K562 (cell line): ENCODE measurements around the gene CENPU. TPM values are rescaled to one million over a fixed set of nuclear protein-coding genes. Genes with fewer than 3 reads are reported as not detected.
A peak's percentile ranks its signal among the peaks of the same experiment; 100 is the strongest.

Source experiments
- ADNP ChIP-seq: fragments of 200-800 bp; sonication (Bioruptor generic); IDR thresholded peaks from 2 replicates; pipeline ENCODE4 v1.6.1; 2016; ENCODE audit warnings: missing genetic modification characterization, missing compliant biosample characterization
- CEBPB ChIP-seq: fragments of 450-650 bp; IDR thresholded peaks from 2 replicates; pipeline ENCODE4 v1.6.1; 2016; ENCODE audit warnings: missing genetic modification characterization, missing compliant biosample characterization
- CHD2 ChIP-seq: IDR thresholded peaks from 2 replicates; pipeline ENCODE4 v1.6.1; 2011; ENCODE audit warnings: low read depth, low read length
- EP400 ChIP-seq: fragments of 450-650 bp; IDR thresholded peaks from 2 replicates; pipeline ENCODE4 v1.6.1; 2017; ENCODE audit warnings: antibody characterized with exemption, mild to moderate bottlenecking, moderate library complexity
- NFIC ChIP-seq: fragments of 450-650 bp; IDR thresholded peaks from 2 replicates; pipeline ENCODE4 v1.6.1; 2017; ENCODE audit warnings: mild to moderate bottlenecking, inconsistent platforms
- NUFIP1 ChIP-seq: fragments of 450-650 bp; IDR thresholded peaks from 2 replicates; pipeline ENCODE4 v1.6.1; 2018; ENCODE audit not compliant: partially characterized antibody
- POLR2G ChIP-seq: fragments of 200-400 bp; formaldehyde crosslinking; IDR thresholded peaks from 2 replicates; pipeline ENCODE4 v1.6.1; 2017; ENCODE audit warnings: low read depth, mild to moderate bottlenecking, antibody characterized with exemption, low read length, moderate library complexity
- SUPT5H ChIP-seq: fragments of 450-650 bp; IDR thresholded peaks from 2 replicates; pipeline ENCODE4 v1.6.1; 2016
- ZFP36 ChIP-seq: fragments of 150-350 bp; IDR thresholded peaks from 2 replicates; pipeline ENCODE4 v1.6.1; 2018; ENCODE audit warnings: low read length, low read depth; ENCODE audit not compliant: partially characterized antibody
- polyA plus RNA-seq, 8 experiments: library from polyadenylated mRNA; depleted of rRNA in 4 of 8; stranded (reverse) in 5 of 8; unstranded in 3 of 8; fragments of >200 nt; fragmentation: Nextera tagmentation in 2 of 8; fragmentation: Illumina TruSeq in 1 of 8; extraction: Ambion mirVana in 2 of 8; extraction: Trizol in 1 of 8; gene quantifications; 2 replicates each; pipeline versions ENCODE4 v1.2.1 to v1.2.3, GENCODE V29; 2011 to 2014; ENCODE audit warnings: inconsistent platforms in 1 of 8, missing spikeins in 1 of 8
- total RNA-seq, 7 experiments: library from RNA; depleted of rRNA in 6 of 7; stranded (reverse); fragments of >200 nt in 6 of 7; fragmentation: Illumina TruSeq in 2 of 7; extraction: Trizol in 2 of 7; gene quantifications; 2 replicates each; pipeline versions ENCODE4 v1.2.1 to v1.2.3, GENCODE V29; 2011 to 2021; ENCODE audit warnings: low replicate concordance in 1 of 7
- TF ChIP-seq, protein P1 (sequence below): sonication (generic); formaldehyde crosslinking; IDR thresholded peaks from 2 replicates; pipeline ENCODE4 v1.8.1; 2023; ENCODE audit warnings: missing genetic modification reagents, mild to moderate bottlenecking, borderline replicate concordance
- TF ChIP-seq, protein P2 (sequence below): sonication (generic); formaldehyde crosslinking; IDR thresholded peaks from 2 replicates; pipeline ENCODE4 v1.9.0; 2022; ENCODE audit warnings: mild to moderate bottlenecking, missing genetic modification reagents
- TF ChIP-seq, protein P3 (sequence below): fragments of 450-650 bp; IDR thresholded peaks from 2 replicates; pipeline ENCODE4 v1.6.1; 2016; ENCODE audit warnings: missing biosample characterization, missing genetic modification characterization
- TF ChIP-seq, protein P4 (sequence below): fragments of 450-650 bp; IDR thresholded peaks from 2 replicates; pipeline ENCODE4 v1.6.1; 2016; ENCODE audit warnings: mild to moderate bottlenecking
- TF ChIP-seq, protein P5 (sequence below): fragments of 450-650 bp; formaldehyde crosslinking; IDR thresholded peaks from 2 replicates; pipeline ENCODE4 v1.4.0; 2020; ENCODE audit warnings: mild to moderate bottlenecking, moderate library complexity
- TF ChIP-seq, protein P6 (sequence below): fragments of 450-650 bp; IDR thresholded peaks from 2 replicates; pipeline ENCODE4 v1.6.1; 2016

Gene CENPU
- total and polyA plus RNA-seq, 9 of the 15 experiments (the other 6 are each of a cell fraction or from before 2014, with no cell fraction given), result 39.4 to 98.7 (median 84.3) TPM

DNA sequence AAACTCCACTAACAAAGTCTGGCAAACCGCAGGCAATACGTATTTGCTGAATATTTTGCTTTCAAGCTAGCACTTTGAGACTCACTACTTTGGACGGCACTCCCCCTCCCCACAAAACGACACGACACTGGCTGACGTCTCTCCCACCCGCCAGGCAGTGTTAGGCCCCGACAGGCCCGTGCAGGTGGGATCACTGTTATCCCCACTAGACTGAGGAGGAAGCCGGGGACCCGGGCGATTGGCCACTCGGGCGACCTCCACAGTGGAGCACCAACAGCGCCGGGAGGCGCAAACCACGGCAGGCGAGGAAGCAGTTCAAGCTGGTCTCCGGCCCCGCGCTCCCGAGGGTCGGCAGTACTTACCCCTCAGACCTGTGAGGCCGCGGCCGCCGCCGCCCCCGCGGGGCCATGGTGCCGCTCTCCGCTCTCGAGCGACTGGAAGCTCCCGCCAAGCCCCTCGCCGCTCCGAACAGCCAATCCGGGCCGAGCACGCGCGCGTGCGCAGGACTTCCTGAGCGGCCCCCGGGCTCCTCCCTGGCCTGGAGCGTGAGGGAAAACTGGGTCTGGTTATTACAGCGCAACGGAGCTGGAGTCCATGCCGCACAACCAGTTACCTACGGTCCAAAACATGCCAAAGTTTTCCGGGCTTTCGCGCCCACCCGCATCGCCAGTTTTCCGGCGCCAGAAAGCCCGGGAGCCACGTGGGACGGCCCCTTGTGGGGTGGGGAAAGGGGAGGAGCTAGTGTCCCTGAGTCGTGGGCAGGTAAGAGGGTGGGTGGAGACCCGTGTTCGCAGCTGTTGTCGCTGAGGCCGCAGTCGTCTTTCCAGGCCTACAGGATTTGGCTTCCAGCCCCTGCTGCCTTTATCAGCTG is at the start of gene CENPU (continued):
- TF ChIP-seq EP400 (peak; percentile 96), SUPT5H (peak; percentile 93), CHD2 (peak; percentile 73; the same call in 1 of the 2 replicates), CEBPB (peak; percentile 8; the same call in 1 of the 2 replicates), POLR2G (peak; percentile 98), NUFIP1 (peak; percentile 100), ZFP36 (peak; percentile 22), ADNP (tag) (no peak), NFIC (peak; percentile 77)
- TF ChIP-seq, protein P1, sequence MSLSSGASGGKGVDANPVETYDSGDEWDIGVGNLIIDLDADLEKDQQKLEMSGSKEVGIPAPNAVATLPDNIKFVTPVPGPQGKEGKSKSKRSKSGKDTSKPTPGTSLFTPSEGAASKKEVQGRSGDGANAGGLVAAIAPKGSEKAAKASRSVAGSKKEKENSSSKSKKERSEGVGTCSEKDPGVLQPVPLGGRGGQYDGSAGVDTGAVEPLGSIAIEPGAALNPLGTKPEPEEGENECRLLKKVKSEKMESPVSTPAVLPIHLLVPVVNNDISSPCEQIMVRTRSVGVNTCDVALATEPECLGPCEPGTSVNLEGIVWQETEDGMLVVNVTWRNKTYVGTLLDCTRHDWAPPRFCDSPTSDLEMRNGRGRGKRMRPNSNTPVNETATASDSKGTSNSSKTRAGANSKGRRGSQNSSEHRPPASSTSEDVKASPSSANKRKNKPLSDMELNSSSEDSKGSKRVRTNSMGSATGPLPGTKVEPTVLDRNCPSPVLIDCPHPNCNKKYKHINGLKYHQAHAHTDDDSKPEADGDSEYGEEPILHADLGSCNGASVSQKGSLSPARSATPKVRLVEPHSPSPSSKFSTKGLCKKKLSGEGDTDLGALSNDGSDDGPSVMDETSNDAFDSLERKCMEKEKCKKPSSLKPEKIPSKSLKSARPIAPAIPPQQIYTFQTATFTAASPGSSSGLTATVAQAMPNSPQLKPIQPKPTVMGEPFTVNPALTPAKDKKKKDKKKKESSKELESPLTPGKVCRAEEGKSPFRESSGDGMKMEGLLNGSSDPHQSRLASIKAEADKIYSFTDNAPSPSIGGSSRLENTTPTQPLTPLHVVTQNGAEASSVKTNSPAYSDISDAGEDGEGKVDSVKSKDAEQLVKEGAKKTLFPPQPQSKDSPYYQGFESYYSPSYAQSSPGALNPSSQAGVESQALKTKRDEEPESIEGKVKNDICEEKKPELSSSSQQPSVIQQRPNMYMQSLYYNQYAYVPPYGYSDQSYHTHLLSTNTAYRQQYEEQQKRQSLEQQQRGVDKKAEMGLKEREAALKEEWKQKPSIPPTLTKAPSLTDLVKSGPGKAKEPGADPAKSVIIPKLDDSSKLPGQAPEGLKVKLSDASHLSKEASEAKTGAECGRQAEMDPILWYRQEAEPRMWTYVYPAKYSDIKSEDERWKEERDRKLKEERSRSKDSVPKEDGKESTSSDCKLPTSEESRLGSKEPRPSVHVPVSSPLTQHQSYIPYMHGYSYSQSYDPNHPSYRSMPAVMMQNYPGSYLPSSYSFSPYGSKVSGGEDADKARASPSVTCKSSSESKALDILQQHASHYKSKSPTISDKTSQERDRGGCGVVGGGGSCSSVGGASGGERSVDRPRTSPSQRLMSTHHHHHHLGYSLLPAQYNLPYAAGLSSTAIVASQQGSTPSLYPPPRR (CRISPR knock-in tag), result peak; percentile 86; the same call in 1 of the 2 replicates
- TF ChIP-seq, protein P2, sequence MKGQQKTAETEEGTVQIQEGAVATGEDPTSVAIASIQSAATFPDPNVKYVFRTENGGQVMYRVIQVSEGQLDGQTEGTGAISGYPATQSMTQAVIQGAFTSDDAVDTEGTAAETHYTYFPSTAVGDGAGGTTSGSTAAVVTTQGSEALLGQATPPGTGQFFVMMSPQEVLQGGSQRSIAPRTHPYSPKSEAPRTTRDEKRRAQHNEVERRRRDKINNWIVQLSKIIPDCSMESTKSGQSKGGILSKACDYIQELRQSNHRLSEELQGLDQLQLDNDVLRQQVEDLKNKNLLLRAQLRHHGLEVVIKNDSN (CRISPR knock-in tag), result peak; percentile 95
- TF ChIP-seq, protein P3, sequence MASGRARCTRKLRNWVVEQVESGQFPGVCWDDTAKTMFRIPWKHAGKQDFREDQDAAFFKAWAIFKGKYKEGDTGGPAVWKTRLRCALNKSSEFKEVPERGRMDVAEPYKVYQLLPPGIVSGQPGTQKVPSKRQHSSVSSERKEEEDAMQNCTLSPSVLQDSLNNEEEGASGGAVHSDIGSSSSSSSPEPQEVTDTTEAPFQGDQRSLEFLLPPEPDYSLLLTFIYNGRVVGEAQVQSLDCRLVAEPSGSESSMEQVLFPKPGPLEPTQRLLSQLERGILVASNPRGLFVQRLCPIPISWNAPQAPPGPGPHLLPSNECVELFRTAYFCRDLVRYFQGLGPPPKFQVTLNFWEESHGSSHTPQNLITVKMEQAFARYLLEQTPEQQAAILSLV (tag), result no peak
- TF ChIP-seq, protein P4, sequence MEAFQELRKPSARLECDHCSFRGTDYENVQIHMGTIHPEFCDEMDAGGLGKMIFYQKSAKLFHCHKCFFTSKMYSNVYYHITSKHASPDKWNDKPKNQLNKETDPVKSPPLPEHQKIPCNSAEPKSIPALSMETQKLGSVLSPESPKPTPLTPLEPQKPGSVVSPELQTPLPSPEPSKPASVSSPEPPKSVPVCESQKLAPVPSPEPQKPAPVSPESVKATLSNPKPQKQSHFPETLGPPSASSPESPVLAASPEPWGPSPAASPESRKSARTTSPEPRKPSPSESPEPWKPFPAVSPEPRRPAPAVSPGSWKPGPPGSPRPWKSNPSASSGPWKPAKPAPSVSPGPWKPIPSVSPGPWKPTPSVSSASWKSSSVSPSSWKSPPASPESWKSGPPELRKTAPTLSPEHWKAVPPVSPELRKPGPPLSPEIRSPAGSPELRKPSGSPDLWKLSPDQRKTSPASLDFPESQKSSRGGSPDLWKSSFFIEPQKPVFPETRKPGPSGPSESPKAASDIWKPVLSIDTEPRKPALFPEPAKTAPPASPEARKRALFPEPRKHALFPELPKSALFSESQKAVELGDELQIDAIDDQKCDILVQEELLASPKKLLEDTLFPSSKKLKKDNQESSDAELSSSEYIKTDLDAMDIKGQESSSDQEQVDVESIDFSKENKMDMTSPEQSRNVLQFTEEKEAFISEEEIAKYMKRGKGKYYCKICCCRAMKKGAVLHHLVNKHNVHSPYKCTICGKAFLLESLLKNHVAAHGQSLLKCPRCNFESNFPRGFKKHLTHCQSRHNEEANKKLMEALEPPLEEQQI, result peak; percentile 95
- TF ChIP-seq, protein P5, sequence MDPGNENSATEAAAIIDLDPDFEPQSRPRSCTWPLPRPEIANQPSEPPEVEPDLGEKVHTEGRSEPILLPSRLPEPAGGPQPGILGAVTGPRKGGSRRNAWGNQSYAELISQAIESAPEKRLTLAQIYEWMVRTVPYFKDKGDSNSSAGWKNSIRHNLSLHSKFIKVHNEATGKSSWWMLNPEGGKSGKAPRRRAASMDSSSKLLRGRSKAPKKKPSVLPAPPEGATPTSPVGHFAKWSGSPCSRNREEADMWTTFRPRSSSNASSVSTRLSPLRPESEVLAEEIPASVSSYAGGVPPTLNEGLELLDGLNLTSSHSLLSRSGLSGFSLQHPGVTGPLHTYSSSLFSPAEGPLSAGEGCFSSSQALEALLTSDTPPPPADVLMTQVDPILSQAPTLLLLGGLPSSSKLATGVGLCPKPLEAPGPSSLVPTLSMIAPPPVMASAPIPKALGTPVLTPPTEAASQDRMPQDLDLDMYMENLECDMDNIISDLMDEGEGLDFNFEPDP, result no peak
- TF ChIP-seq, protein P6, sequence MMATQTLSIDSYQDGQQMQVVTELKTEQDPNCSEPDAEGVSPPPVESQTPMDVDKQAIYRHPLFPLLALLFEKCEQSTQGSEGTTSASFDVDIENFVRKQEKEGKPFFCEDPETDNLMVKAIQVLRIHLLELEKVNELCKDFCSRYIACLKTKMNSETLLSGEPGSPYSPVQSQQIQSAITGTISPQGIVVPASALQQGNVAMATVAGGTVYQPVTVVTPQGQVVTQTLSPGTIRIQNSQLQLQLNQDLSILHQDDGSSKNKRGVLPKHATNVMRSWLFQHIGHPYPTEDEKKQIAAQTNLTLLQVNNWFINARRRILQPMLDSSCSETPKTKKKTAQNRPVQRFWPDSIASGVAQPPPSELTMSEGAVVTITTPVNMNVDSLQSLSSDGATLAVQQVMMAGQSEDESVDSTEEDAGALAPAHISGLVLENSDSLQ, result peak; percentile 81
